Skin epidermis (tissue), 12 donors: ENCODE results near the gene SSR4.

Experiments
- H3K27ac ChIP-seq, 21 experiments: fragments of 200-600 bp; sonication (generic) in 11 of 21; one replicate each; pipeline ENCODE4 v1.5.0; 2020; ENCODE audit warnings: mild to moderate bottlenecking in 3 of 21, inconsistent platforms in 2 of 21, moderate library complexity in 2 of 21
- H3K4me3 ChIP-seq, 7 experiments: fragments of 200-600 bp; sonication (generic) in 2 of 7; one replicate each; pipeline ENCODE4 v1.5.0; 2020; ENCODE audit warnings: inconsistent platforms in 2 of 7, mild to moderate bottlenecking in 2 of 7, moderate library complexity in 1 of 7

SSR4 gene

DNA sequence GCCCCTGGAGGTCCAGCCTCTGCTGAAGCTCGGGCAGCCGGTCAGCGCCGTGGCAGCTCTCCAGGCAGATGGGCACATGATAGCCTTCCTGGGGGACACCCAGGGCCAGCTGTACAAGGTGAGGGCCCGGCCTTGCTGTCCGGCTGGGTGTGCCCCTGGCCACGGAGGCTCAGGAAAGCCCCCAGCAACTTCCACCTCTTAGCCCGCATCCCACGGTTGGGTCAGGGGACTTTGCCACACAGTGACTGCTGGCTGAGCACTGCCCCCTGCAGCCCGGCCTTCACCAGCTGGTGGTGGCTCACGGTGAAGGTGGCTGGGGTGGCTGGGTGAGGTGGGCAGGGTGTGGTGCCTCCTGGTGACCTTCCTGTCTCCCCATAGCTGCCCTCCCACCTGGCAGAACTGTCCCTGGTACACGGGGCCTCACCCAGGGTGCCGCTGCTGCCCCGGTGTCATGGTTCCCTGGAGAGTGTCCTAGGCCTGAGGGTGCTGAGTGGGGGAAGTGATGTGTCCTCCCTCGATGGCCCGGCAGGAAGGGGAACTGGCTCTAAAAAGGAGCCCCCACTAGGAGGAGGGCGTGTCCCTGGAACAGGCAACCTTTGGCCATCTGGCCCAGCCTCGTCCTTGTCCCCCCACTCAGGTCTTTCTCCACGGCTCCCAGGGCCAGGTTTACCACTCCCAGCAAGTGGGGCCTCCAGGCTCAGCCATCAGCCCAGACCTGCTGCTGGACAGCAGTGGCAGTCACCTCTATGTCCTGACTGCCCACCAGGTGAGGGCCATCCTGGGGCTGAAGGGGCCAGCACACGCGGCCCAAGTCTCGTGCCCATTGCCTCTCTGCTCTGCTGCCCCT, 25.9 kb upstream of the SSR4 start:
- no peak overlapping the region for H3K4me3 ChIP-seq
- H3K27ac ChIP-seq: no peak overlapping the region

GRCh38 chrX:153769158-153769864, 25.2 kb upstream of the SSR4 start:
- H3K4me3 ChIP-seq: no peak overlapping the region
- H3K27ac ChIP-seq: no peak overlapping the region

DNA sequence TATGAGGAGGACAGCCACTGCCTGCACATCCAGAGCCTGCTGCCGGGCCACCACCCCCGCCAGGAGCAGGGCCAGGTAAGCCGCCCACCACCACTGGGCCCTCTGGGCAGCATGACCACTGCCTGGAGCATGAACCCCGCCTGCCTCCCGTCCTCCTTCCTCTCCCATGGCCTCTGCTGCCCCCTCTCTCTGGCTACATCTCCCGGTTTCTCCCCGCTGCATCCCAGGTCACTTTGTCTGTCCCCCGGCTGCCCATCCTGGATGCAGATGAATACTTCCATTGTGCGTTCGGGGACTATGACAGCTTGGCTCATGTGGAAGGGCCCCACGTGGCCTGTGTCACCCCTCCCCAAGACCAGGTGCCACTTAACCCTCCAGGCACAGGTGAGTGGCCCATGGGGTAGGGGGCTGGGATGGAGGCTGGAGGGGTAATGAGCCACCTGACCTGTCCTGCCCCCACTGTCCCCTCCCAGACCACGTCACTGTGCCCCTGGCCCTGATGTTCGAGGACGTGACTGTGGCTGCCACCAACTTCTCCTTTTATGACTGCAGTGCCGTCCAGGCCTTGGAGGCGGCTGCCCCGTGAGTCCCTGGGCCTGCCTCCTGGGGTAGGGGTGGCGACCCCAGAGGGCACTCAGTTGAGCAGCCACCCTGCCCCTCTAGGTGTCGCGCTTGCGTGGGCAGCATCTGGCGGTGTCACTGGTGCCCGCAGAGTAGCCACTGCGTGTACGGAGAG, 24.4 kb upstream of the SSR4 start:
- H3K4me3 ChIP-seq: no peak overlapping the region

GRCh38 chrX:153770601-153771414, 23.7 kb upstream of the SSR4 start:
- H3K4me3 ChIP-seq: no peak overlapping the region
- no peak overlapping the region for H3K27ac ChIP-seq

More for the DNA sequence above, 24.4 kb upstream of the SSR4 start:
- no peak overlapping the region for H3K27ac ChIP-seq

DNA sequence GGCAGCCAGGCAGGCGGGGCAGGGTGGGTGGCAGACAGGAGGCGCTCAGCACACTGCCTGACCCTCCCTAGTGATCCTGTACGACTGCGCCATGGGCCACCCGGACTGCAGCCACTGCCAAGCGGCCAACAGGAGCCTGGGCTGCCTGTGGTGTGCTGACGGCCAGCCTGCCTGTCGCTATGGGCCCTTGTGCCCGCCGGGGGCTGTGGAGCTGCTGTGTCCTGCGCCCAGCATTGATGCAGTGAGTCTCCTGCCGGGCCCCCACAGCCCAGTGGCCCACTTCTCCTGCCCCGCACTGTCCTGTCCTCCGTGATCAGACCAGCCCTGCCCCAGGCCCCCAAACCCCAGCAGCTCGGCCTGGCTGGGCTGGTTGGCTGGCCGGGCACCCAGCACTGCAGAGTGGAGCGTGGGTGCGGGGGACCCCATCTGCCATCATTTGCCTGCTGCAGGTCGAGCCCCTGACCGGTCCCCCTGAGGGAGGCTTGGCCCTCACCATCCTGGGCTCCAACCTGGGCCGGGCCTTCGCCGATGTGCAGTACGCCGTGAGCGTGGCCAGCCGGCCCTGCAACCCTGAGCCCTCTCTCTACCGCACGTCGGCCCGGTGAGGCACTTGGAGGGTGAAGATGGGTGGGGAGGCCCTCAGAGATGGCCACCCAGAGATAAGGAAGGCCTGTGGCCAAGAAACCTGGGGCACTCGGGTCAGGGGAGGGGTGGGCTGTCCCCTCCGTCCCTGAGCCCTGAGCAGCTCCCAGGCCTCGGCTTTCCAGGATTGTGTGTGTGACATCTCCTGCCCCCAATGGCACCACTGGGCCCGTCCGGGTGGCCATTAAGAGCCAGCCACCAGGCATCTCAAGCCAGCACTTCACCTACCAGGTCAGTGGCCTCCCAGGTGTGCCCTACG, 22.8 kb upstream of the SSR4 start:
- no peak overlapping the region for H3K27ac ChIP-seq

DNA sequence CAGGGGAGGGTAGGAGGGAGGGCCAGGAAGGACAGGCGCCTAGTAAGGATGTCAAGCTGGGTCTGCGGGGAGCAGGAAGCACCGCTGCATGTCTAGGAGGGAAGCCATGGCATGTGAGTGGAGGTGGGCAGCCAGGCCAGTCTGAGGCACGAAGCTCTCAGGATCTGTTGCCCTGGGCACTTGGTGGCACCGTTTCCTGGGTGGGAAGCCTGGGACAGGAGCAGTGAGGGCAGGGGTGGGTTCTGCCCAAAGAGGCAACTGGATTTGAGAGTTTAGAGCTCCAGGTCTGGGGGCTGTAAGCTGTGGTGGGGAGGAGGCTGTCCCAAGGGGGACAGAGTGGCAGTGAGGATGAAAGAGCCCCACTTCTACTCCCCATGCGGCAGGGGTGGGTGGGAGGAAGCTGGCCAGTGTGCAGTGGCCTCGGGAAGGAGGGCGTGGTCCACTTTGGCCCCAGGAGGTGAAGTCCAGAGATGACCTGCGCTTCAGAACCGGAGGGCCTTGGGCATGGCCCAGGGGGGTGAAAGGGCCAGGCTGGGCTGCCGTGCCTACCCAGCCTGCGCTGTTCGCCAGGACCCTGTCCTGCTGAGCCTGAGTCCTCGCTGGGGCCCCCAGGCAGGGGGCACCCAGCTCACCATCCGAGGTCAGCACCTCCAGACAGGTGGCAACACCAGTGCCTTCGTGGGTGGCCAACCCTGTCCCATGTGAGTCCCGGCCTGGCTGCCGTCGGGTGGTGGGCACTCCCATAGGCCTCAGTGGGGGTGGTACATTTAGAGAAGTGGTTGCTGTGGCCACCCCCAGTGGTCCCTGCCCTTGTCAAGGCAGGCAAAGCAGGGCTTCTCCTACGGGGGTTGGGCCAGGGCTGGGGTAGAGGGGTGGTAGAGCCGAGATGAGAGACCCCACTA, 21.9 kb upstream of the SSR4 start:
- Histone ChIP-seq H3K4me3 (no peak overlapping the region), H3K27ac (no peak overlapping the region)

More for the DNA sequence above, 22.8 kb upstream of the SSR4 start:
- no peak overlapping the region for H3K4me3 ChIP-seq

GRCh38 chrX:153773218-153773611, 21.3 kb upstream of the SSR4 start:
- Histone ChIP-seq H3K4me3 (no peak overlapping the region), H3K27ac (no peak overlapping the region)

GRCh38 chrX:153773741-153774575, 20.5 kb upstream of the SSR4 start:
- no peak overlapping the region for H3K27ac ChIP-seq
- H3K4me3 ChIP-seq: no peak overlapping the region

GRCh38 chrX:153774576-153775292, 19.7 kb upstream of the SSR4 start:
- Histone ChIP-seq H3K27ac (no peak overlapping the region), H3K4me3 (no peak overlapping the region)

DNA sequence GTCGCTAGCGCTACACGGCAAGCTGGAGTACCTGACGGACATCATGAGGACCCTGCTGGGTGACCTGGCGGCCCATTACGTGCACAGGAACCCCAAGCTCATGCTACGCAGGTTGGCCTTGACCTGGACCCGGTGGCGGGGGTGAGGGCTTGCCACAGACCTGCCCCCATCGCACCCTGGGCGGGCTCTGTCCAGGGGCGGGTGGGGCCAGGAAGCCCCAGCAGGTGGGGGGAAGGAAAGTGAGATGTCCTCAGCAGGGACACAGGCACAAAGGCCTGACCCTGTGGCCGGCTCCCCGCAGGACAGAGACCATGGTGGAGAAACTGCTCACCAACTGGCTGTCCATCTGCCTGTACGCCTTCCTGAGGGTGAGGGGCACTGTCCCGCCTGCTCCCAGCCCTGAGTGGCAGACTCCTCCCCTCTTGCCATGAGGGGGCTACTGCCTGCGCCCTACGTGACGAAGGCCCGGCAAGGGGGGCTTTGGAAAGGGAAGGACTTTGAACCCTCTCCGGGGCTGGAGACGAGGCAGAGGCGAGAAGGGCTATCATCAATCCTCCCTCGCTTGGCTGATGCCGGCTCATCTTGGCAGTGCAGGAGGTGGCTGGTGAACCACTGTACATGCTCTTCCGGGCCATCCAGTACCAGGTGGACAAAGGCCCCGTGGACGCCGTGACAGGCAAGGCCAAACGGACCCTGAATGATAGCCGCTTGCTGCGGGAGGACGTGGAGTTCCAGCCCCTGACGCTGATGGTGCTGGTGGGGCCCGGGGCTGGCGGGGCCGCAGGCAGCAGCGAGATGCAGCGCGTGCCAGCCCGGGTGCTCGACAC, 19.0 kb upstream of the SSR4 start:
- no peak overlapping the region for H3K27ac ChIP-seq
- no peak overlapping the region for H3K4me3 ChIP-seq

- no peak overlapping the region for H3K27ac ChIP-seq
- H3K4me3 ChIP-seq: no peak overlapping the region
These were observed 18.3 kb upstream of the SSR4 start for GRCh38 chrX:153776120-153776599.

DNA sequence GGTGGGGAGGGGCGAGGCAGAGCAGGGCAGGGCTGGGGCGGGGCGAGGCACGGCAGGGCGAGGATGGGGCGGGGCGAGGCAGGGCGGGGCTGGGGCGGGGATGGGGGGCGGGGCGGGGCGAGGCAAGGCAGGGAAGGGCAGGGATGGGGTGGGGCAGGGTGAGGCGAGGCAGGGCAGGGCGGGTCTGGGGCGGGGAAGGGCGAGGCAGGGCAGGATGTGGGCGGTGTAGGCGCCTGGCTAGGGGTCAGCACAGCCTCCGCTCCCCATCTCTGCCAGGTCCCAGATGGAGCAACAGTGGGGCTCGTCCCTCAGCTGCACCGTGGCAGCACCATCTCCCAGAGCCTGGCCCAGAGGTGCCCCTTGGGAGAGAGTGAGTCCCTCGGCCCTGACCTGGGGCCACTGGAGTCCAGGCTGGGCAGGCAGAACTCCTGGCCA, 17.8 kb upstream of the SSR4 start:
- no peak overlapping the region for H3K4me3 ChIP-seq
- no peak overlapping the region for H3K27ac ChIP-seq

GRCh38 chrX:153777261-153778090, 17.0 kb upstream of the SSR4 start:
- peak overlapping the region in 1 of 21 experiments; percentile 21 for H3K27ac ChIP-seq
- H3K4me3 ChIP-seq: no peak overlapping the region

- peak overlapping the region in 1 of 21 experiments; percentile 21 for H3K27ac ChIP-seq
These were observed 16.3 kb upstream of the SSR4 start for GRCh38 chrX:153778181-153778580.

More at GRCh38 chrX:153778181-153778580, 16.3 kb upstream of the SSR4 start:
- no peak overlapping the region for H3K4me3 ChIP-seq
